T-helper 1 cell treated with Interleukin-12 subunit alpha and Interleukin-12 subunit beta and Interleukin-4 antibody, amounts not matched to agents 30 μg/mL and 1 μg/mL, for 36 hours (primary cell): ENCODE measurements around the gene FXYD3.
"Not testable (repeated sequence)": the region's sequence is repeated elsewhere in the genome, so short reads cannot be mapped to it uniquely, and the experiment has no call there.

ENCODE experiments used
- H3K27ac Mint-ChIP-seq: one replicate; pipeline ENCODE4 v1.8.0; 2021; ENCODE audit warnings: mild to moderate bottlenecking, mixed read lengths
- H3K27me3 Mint-ChIP-seq: one replicate; pipeline ENCODE4 v1.8.0; 2021; ENCODE audit warnings: low read depth, mixed read lengths
- H3K36me3 Mint-ChIP-seq: one replicate; pipeline ENCODE4 v1.8.0; 2021; ENCODE audit warnings: low read depth, mixed read lengths
- H3K4me1 Mint-ChIP-seq: one replicate; pipeline ENCODE4 v1.8.0; 2021; ENCODE audit warnings: low read depth, mixed read lengths
- H3K4me3 Mint-ChIP-seq: one replicate; pipeline ENCODE4 v1.8.0; 2021; ENCODE audit warnings: mild to moderate bottlenecking, moderate library complexity, mixed read lengths
- H3K9me3 Mint-ChIP-seq: one replicate; pipeline ENCODE4 v1.8.0; 2021; ENCODE audit warnings: mixed read lengths

The FXYD3 gene

GRCh38 chr19:35120898-35121297 lies 5.3 kb downstream of the FXYD3 start:
- Mint-ChIP-seq H3K4me3 (no peak overlapping the region), H3K27ac (no peak overlapping the region), H3K27me3 (peaks cover 6% of the 10 kb centered on the region), H3K4me1 (peaks cover 12% of the 10 kb centered on the region), H3K36me3 (no peaks in the 10 kb centered on the region), H3K9me3 (no peaks in the 10 kb centered on the region)

GRCh38 chr19:35122687-35123551 lies 7.3 kb downstream of the FXYD3 start:
- H3K27me3 Mint-ChIP-seq, result no peaks in the 10 kb centered on the region
- H3K27ac Mint-ChIP-seq, result no peak overlapping the region
- H3K9me3 Mint-ChIP-seq, result no peaks in the 10 kb centered on the region
- no peaks in the 10 kb centered on the region for H3K36me3 Mint-ChIP-seq
- peaks cover 12% of the 10 kb centered on the region for H3K4me1 Mint-ChIP-seq
- H3K4me3 Mint-ChIP-seq, result no peak overlapping the region

GRCh38 chr19:35123573-35123972 lies 8.0 kb downstream of the FXYD3 start:
- no peak overlapping the region for H3K27ac Mint-ChIP-seq
- no peaks in the 10 kb centered on the region for H3K9me3 Mint-ChIP-seq
- peaks cover 12% of the 10 kb centered on the region for H3K4me1 Mint-ChIP-seq
- no peaks in the 10 kb centered on the region for H3K36me3 Mint-ChIP-seq
- H3K27me3 Mint-ChIP-seq, result no peaks in the 10 kb centered on the region
- H3K4me3 Mint-ChIP-seq, result peak overlapping the region; percentile 69

- Mint-ChIP-seq H3K9me3 (no peaks in the 10 kb centered on the region), H3K4me1 (peaks cover 12% of the 10 kb centered on the region), H3K27ac (peak overlapping the region; percentile 13), H3K27me3 (no peaks in the 10 kb centered on the region), H3K4me3 (peak overlapping the region; percentile 69), H3K36me3 (no peaks in the 10 kb centered on the region)
Observed at GRCh38 chr19:35124098-35125060, 8.8 kb downstream of the FXYD3 start.

GRCh38 chr19:35125270-35125717 lies 9.7 kb downstream of the FXYD3 start:
- Mint-ChIP-seq H3K27ac (no peak overlapping the region), H3K4me1 (peaks cover 12% of the 10 kb centered on the region), H3K4me3 (no peak overlapping the region), H3K9me3 (no peaks in the 10 kb centered on the region), H3K36me3 (no peaks in the 10 kb centered on the region), H3K27me3 (no peaks in the 10 kb centered on the region)

GRCh38 chr19:35125749-35126623 lies 10.4 kb downstream of the FXYD3 start:
- H3K36me3 Mint-ChIP-seq, result no peaks in the 10 kb centered on the region
- no peak overlapping the region for H3K4me3 Mint-ChIP-seq

GRCh38 chr19:35126624-35126959 lies 11.0 kb downstream of the FXYD3 start:
- H3K9me3 Mint-ChIP-seq, result no peaks in the 10 kb centered on the region
- no peak overlapping the region for H3K4me3 Mint-ChIP-seq

More at GRCh38 chr19:35125749-35126623, 10.4 kb downstream of the FXYD3 start:
- H3K27ac Mint-ChIP-seq, result no peak overlapping the region
- H3K27me3 Mint-ChIP-seq, result no peaks in the 10 kb centered on the region
- peaks cover 12% of the 10 kb centered on the region for H3K4me1 Mint-ChIP-seq
- H3K9me3 Mint-ChIP-seq, result no peaks in the 10 kb centered on the region

GRCh38 chr19:35127871-35128270 lies 12.2 kb downstream of the FXYD3 start:
- H3K36me3 Mint-ChIP-seq, result no peaks in the 10 kb centered on the region

More at GRCh38 chr19:35126624-35126959, 11.0 kb downstream of the FXYD3 start:
- no peaks in the 10 kb centered on the region for H3K36me3 Mint-ChIP-seq
- peaks cover 12% of the 10 kb centered on the region for H3K4me1 Mint-ChIP-seq
- H3K27ac Mint-ChIP-seq, result no peak overlapping the region
- H3K27me3 Mint-ChIP-seq, result no peaks in the 10 kb centered on the region

GRCh38 chr19:35128398-35129057 lies 12.9 kb downstream of the FXYD3 start:
- no peaks in the 10 kb centered on the region for H3K36me3 Mint-ChIP-seq
- no peaks in the 10 kb centered on the region for H3K27me3 Mint-ChIP-seq
- peaks cover 12% of the 10 kb centered on the region for H3K4me1 Mint-ChIP-seq
- H3K9me3 Mint-ChIP-seq, result no peaks in the 10 kb centered on the region
- H3K27ac Mint-ChIP-seq, result no peak overlapping the region
- no peak overlapping the region for H3K4me3 Mint-ChIP-seq

More at GRCh38 chr19:35127871-35128270, 12.2 kb downstream of the FXYD3 start:
- Mint-ChIP-seq H3K9me3 (no peaks in the 10 kb centered on the region), H3K27ac (no peak overlapping the region), H3K4me1 (peaks cover 12% of the 10 kb centered on the region), H3K4me3 (no peak overlapping the region), H3K27me3 (no peaks in the 10 kb centered on the region)

- not testable (repeated sequence) for H3K27ac Mint-ChIP-seq, H3K9me3 Mint-ChIP-seq, H3K36me3 Mint-ChIP-seq, H3K27me3 Mint-ChIP-seq, H3K4me1 Mint-ChIP-seq, H3K4me3 Mint-ChIP-seq
Observed at GRCh38 chr19:35129724-35130274, 14.2 kb downstream of the FXYD3 start.

GRCh38 chr19:35130761-35131720 lies 15.4 kb downstream of the FXYD3 start:
- Mint-ChIP-seq H3K27me3 (no peaks in the 10 kb centered on the region), H3K27ac (no peak overlapping the region), H3K4me1 (no peaks in the 10 kb centered on the region)

GRCh38 chr19:35132254-35132653 lies 16.6 kb downstream of the FXYD3 start:
- peaks cover 1% of the 10 kb centered on the region for H3K4me1 Mint-ChIP-seq
- no peak overlapping the region for H3K27ac Mint-ChIP-seq
- H3K36me3 Mint-ChIP-seq, result no peaks in the 10 kb centered on the region
- no peaks in the 10 kb centered on the region for H3K9me3 Mint-ChIP-seq
- no peak overlapping the region for H3K4me3 Mint-ChIP-seq
- H3K27me3 Mint-ChIP-seq, result peaks cover 4% of the 10 kb centered on the region

More at GRCh38 chr19:35130761-35131720, 15.4 kb downstream of the FXYD3 start:
- Mint-ChIP-seq H3K36me3 (no peaks in the 10 kb centered on the region), H3K4me3 (no peak overlapping the region), H3K9me3 (no peaks in the 10 kb centered on the region)
